Hepatocyte (in vitro differentiated cells): ENCODE measurements around the gene TRPC4AP.

Experiments used
- CTCF ChIP-seq: fragments of 200-600 bp; sonication (generic); IDR thresholded peaks from 2 replicates; pipeline ENCODE4 v1.5.1; 2016; ENCODE audit warnings: antibody characterized with exemption, mild to moderate bottlenecking; ENCODE audit not compliant: poor library complexity
- EZH2 ChIP-seq: fragments of 200-600 bp; sonication (generic); IDR thresholded peaks from 2 replicates; pipeline ENCODE4 v1.6.1; 2016; ENCODE audit warnings: antibody characterized with exemption, mild to moderate bottlenecking, borderline replicate concordance
- EZH2phosphoT487 ChIP-seq: fragments of 200-600 bp; sonication (generic); IDR thresholded peaks from one replicate; pipeline ENCODE4 v1.6.1; 2018; ENCODE audit warnings: antibody characterized with exemption, mild to moderate bottlenecking, low read depth, moderate library complexity; ENCODE audit not compliant: unreplicated experiment, severe bottlenecking

- TF ChIP-seq CTCF: no peak
- TF ChIP-seq EZH2: no peak
- no peak for TF ChIP-seq EZH2phosphoT487
Observed at GRCh38 chr20:34952671-34953070, 139.9 kb downstream of the TRPC4AP start.
